RWPE1 (cell line): Measurements from ENCODE around the gene ATP6V0D1.

Experiments
- CTCF ChIA-PET: fragments of 350-600 bp; sonication (Branson Sonifier 250); formaldehyde crosslinking; extraction: SDS; loops from one replicate; lab custom pipeline; 2021; lab: Yijun Ruan, JAX
- POLR2A ChIA-PET: fragments of 400-600 bp; formaldehyde crosslinking; extraction: SDS; loops from one replicate; lab custom pipeline; 2020; ENCODE audit warnings: antibody characterized with exemption; ENCODE audit not compliant: low non-redundant PET; lab: Yijun Ruan, JAX
- DNase-seq: peaks from one replicate; pipeline ENCODE4 v3.0.0; 2012; ENCODE audit warnings: low spot score
- H3K27ac ChIP-seq: fragments of 450-650 bp; 2 replicates; pipeline ENCODE4 v1.5.1; 2017
- TF ChIP-seq, protein P1 (sequence below): fragments of 450-650 bp; conservative IDR thresholded peaks from 2 replicates; pipeline ENCODE4 v1.5.1; 2017; ENCODE audit warnings: low read depth, mild to moderate bottlenecking

Gene ATP6V0D1

DNA sequence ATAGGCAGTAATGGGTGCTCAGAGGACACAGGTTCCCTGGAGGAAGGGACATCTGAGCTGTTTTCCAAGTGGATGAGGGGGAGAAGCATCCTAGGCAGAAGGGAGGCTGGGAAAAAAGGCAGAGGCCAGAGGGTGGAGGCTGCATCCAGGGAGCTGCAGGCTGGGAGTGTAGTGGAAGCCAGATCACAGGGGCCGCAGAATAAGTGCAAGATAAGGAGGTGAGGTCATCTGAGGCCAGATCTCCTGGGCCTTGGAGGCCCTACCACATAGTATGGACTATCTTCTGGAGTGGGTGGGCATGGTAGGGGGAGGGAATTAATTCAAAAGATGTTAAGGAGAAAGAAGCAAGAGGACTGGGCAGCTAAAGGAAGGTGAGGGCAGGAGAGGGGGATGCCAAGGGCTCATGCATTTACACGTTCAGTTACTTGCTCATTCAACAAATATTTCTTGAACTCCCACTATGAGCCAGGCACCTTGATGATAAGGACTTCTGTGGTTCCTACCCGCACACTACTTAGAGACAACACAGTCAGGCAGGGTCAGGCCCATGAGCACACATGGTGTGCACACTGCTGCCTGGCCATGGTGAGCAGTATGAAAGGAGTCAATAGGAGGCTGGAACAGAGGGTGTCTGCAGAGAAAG lies 45.3 kb upstream of the ATP6V0D1 start:
- TF ChIP-seq, protein P1, sequence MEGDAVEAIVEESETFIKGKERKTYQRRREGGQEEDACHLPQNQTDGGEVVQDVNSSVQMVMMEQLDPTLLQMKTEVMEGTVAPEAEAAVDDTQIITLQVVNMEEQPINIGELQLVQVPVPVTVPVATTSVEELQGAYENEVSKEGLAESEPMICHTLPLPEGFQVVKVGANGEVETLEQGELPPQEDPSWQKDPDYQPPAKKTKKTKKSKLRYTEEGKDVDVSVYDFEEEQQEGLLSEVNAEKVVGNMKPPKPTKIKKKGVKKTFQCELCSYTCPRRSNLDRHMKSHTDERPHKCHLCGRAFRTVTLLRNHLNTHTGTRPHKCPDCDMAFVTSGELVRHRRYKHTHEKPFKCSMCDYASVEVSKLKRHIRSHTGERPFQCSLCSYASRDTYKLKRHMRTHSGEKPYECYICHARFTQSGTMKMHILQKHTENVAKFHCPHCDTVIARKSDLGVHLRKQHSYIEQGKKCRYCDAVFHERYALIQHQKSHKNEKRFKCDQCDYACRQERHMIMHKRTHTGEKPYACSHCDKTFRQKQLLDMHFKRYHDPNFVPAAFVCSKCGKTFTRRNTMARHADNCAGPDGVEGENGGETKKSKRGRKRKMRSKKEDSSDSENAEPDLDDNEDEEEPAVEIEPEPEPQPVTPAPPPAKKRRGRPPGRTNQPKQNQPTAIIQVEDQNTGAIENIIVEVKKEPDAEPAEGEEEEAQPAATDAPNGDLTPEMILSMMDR = no peak
- peak overlapping the region; percentile 84 for H3K27ac ChIP-seq
- POLR2A ChIA-PET = no interaction called here
- peak; percentile 51 for DNase-seq
- CTCF ChIA-PET = interaction anchor here (0.6 to 1.2 kb wide), 7 partner anchors 21 to 572 kb away, joined by 3 to 6 read pairs (median 3); partner anchors contain the start of gene ATP6V0D1

DNA sequence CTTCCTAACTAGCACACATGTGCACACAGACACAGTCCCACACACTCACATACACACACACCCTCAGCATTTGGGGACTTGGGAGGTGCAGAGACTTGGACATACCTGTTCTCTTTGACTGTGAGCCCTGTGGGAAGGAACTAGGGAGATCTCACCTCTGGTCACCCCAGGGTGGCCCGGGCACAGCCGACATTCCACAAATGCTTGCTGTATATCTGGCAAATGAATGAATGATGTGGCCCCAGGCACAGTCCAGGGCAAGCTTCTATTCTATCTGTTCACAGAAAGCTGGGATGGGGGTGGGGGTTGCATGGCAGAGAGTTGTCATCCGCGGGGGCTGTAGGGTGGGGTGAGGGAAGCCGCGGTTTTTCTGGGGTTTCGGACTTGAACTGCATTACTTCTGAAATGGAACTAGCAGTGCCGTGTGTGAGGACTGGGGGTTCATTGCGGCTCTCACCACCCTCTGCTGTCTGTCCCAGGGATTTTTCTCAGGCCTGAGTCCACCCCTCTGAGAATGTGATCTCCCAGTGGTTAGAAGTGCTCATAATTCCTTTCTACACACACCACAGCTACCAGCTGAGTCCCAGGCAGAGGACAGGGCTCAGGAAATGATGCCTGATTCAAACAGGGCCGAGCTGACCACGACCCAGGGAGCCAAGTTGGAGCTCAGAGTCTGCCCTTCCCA lies 44.4 kb upstream of the ATP6V0D1 start:
- H3K27ac ChIP-seq = 0 out of 2 replicates have a peak overlapping the region, but pooled peaks have one; percentile 9
- TF ChIP-seq, protein P1 = no peak
- ChIA-PET POLR2A (no interaction called here), CTCF (interaction anchor here (0.6 to 1.3 kb wide), 11 partner anchors 11 to 1504 kb away, joined by 3 to 6 read pairs (median 4); partner anchors contain the start of gene ATP6V0D1)
- no peak for DNase-seq

DNA sequence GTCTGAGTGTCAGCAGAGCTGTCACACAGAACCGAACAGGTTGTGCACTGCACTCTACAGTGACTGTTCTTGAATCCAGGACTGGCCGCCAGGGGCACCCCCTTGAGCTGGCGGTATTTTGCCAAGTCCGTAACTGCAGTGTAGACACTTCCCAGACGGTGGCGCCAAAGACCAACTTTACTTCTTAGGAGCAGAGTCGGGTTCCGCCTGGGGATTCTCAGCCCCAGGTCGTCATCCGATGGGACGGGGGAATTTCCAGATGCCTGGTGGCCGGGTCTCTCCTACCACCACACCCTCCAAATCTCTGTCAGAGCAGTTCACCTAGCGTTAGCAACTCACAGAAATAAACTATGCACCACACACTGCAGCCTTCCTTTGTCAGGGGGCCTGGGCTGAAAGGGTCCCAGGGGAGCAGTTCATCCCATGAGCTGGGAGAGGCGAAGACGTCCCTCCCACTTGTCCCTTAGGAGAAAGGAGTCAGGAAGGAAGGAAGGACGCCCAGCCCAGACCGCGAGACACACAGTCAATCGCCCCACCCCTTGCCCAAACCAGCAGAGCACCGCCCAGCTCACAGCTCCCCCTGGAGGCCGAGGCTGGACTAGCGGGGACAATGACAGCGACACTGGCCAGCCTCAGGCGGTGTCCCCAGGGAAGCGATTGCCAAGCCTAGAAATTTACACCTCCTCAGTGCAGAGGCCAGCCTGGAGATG lies 40.3 kb upstream of the ATP6V0D1 start:
- TF ChIP-seq, protein P1 = peak; percentile 93
- peak overlapping the region; percentile 90 for H3K27ac ChIP-seq
- ChIA-PET POLR2A (interaction anchor here (1.3 kb wide), 1 partner anchor 41 kb away, joined by 7 read pairs; the partner anchor contains the start of gene CTCF), CTCF (interaction anchor here (0.5 to 2.0 kb wide), 50 partner anchors 8 to 407 kb away, joined by 3 to 17 read pairs (median 4); partner anchors contain the start of genes ATP6V0D1, CTCF, HSD11B2 and RANBP10)
- peak; percentile 95 for DNase-seq

DNA sequence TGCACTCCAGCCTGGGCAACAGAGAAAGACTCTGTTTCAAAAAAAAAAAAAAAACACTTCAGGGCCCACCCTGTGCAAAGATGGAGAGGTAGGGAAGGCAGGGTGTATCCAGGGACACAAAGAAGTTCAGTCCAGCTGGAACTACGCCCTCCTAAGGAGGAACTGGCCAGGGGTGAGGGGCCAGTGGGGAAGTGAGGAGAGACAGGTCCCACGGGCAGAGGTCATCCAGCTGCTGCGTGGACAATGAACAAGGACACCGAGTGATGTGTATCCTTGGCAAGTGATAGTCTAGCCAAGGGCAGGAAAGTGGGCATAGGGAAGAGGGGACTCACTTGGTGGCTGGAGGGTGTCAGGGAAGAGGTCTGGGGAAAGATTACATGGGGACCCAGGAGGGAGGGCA lies 38.3 kb upstream of the ATP6V0D1 start:
- POLR2A ChIA-PET = no interaction called here
- CTCF ChIA-PET = interaction anchor here (0.7 to 1.2 kb wide), 3 partner anchors 48 to 1878 kb away, joined by 3 to 4 read pairs (median 3); no protein-coding TSS in a partner anchor
- TF ChIP-seq, protein P1 = no peak

DNA sequence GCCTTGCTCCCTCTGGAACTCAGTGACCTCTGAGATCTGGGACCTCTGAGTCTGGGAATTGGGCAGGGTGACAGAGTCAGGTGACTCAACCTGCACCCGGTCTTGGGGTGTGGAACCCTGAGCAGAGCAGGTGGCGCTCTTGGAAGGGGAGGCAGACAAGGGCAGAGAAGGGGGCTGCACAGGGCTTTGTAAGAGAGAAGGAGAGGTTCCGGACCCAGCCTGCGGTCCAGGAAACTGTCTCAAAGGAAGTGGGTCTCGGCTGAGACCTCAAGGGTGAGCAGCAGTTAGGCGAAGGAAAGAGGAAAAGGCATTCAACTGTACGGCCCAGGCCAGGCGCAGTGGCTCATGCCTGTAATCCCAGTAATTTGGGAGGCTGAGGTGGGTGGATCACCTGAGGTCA lies 37.7 kb upstream of the ATP6V0D1 start:
- TF ChIP-seq, protein P1 = no peak
- ChIA-PET POLR2A (no interaction called here), CTCF (interaction anchor here (0.7 to 1.2 kb wide), 2 partner anchors 365 to 1879 kb away, joined by 3 to 4 read pairs; no protein-coding TSS in a partner anchor)
- DNase-seq = no peak
- no peak overlapping the region for H3K27ac ChIP-seq

More for the DNA sequence above, 38.3 kb upstream of the ATP6V0D1 start:
- no peak for DNase-seq
- H3K27ac ChIP-seq = no peak overlapping the region
